ENCODE data around the gene MON1B.

DNA sequence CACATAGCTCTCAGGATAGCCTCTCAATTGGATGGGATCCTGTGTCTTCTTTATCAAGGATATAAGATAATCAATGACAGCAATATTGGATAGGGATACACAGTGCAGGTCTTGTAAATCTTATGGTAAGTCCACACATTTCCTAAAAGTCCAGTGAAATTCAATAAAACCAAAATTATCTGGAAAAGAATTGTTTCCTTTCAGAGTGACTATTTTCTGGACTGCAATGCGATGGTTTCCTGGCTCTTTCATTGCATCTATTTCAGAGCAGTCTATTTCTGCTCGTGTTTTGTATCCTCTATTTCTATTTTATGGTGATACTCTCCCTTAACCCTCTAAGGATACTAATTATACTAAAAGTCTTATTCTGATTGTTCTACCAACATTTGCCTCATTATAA is 24.3 kb upstream of the MON1B start:
- no peak for TF ChIP-seq ZBTB2 (IDR thresholded peaks at IDR 0.05)
- TF ChIP-seq ZKSCAN8 (CRISPR knock-in tag; IDR thresholded peaks at IDR 0.05) = no peak
- TF ChIP-seq, protein P1, sequence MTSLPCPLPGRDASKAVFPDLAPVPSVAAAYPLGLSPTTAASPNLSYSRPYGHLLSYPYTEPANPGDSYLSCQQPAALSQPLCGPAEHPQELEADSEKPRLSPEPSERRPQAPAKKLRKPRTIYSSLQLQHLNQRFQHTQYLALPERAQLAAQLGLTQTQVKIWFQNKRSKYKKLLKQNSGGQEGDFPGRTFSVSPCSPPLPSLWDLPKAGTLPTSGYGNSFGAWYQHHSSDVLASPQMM (CRISPR knock-in tag; IDR thresholded peaks at IDR 0.05) = no peak
- TF ChIP-seq, protein P2, sequence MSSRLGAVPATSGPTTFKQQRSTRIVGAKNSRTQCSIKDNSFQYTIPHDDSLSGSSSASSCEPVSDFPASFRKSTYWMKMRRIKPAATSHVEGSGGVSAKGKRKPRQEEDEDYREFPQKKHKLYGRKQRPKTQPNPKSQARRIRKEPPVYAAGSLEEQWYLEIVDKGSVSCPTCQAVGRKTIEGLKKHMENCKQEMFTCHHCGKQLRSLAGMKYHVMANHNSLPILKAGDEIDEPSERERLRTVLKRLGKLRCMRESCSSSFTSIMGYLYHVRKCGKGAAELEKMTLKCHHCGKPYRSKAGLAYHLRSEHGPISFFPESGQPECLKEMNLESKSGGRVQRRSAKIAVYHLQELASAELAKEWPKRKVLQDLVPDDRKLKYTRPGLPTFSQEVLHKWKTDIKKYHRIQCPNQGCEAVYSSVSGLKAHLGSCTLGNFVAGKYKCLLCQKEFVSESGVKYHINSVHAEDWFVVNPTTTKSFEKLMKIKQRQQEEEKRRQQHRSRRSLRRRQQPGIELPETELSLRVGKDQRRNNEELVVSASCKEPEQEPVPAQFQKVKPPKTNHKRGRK (tag; IDR thresholded peaks at IDR 0.05) = no peak
- TF ChIP-seq TEAD4 (IDR thresholded peaks at IDR 0.05; ENCODE audit: low read length) = no peak
- no peak for TF ChIP-seq TEAD4 (CRISPR knock-in tag; IDR thresholded peaks at IDR 0.05; ENCODE audit: borderline replicate concordance)
- TF ChIP-seq JUN (IDR thresholded peaks at IDR 0.05; ENCODE audit: borderline replicate concordance, low read depth, low read length) = no peak
- no peak for TF ChIP-seq JUN (CRISPR knock-in tag; IDR thresholded peaks at IDR 0.05; ENCODE audit: borderline replicate concordance)
- TF ChIP-seq NBN (IDR thresholded peaks at IDR 0.05; ENCODE audit: low read depth) = no peak
- TF ChIP-seq, protein P3, sequence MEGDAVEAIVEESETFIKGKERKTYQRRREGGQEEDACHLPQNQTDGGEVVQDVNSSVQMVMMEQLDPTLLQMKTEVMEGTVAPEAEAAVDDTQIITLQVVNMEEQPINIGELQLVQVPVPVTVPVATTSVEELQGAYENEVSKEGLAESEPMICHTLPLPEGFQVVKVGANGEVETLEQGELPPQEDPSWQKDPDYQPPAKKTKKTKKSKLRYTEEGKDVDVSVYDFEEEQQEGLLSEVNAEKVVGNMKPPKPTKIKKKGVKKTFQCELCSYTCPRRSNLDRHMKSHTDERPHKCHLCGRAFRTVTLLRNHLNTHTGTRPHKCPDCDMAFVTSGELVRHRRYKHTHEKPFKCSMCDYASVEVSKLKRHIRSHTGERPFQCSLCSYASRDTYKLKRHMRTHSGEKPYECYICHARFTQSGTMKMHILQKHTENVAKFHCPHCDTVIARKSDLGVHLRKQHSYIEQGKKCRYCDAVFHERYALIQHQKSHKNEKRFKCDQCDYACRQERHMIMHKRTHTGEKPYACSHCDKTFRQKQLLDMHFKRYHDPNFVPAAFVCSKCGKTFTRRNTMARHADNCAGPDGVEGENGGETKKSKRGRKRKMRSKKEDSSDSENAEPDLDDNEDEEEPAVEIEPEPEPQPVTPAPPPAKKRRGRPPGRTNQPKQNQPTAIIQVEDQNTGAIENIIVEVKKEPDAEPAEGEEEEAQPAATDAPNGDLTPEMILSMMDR (IDR thresholded peaks at IDR 0.05 in 2 of 3, conservative IDR thresholded peaks at IDR 0.05 in 1 of 3; ENCODE audit: insufficient read depth in 2 of 3, low read depth in 1 of 3, low read length in 3 of 3) = no peak

Data from K562 (cell line).